ENCODE results near the gene DACH1.

GRCh38 chr13:71858647-71859046 is 8.4 kb downstream of the DACH1 start:
- no peak for TF ChIP-seq CTCF (conservative IDR thresholded peaks at IDR 0.05; ENCODE audit: low read length)
- TF ChIP-seq EZH2phosphoT487 (IDR thresholded peaks at IDR 0.05; ENCODE audit: borderline replicate concordance, low read depth, low read length) = no peak

All from OCI-LY7 (cell line).